Testis (tissue), 2 donors: ENCODE measurements around the gene MTA1.

Experiments
- POLR2A ChIP-seq: fragments of 450-650 bp; IDR thresholded peaks from one replicate; pipeline ENCODE4 v1.6.1; 2017; ENCODE audit warnings: antibody characterized with exemption, mild to moderate bottlenecking, moderate library complexity
- TF ChIP-seq, protein P1 (sequence below), 3 experiments: fragments of 450-650 bp in 2 of 3; fragments of 200-600 bp in 1 of 3; sonication (generic) in 1 of 3; IDR thresholded peaks; one replicate each; pipeline ENCODE4 v1.5.1; 2016 to 2019; ENCODE audit warnings: antibody characterized with exemption in 3 of 3, mild to moderate bottlenecking in 2 of 3, moderate library complexity in 1 of 3

DNA sequence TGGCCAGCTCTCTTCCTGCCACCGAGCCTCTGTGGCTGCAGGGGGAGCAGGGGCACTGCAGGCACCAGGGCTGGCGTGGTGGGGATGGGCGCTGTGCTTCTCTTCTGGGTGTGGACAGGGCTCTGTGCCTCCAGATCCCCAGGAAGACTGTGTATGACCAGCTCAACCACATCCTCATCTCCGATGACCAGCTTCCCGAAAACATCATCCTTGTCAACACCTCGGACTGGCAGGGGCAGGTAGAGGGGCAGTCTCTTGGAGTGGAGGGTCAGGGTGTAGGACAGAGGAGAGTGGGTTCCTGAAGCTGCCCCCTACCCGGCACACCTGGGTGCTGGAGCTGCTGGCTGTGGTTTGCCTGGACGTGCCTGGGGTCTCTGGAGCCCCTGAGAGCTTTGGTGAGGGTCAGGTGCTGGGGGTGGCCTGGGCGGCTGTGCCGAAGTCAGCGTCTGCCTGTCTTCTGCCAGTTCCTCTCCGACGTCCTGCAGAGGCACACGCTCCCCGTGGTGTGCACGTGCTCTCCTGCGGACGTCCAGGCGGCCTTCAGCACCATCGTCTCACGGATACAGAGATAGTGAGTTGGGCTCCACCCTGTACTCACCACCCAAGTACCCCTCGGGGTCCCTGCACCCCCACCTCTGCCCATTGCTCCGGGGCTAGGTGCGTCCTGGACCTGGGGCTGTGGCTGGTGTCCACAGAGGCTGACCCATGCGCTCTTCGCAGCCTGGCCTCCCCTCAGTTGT lies 37.1 kb upstream of the MTA1 start:
- TF ChIP-seq, protein P1, sequence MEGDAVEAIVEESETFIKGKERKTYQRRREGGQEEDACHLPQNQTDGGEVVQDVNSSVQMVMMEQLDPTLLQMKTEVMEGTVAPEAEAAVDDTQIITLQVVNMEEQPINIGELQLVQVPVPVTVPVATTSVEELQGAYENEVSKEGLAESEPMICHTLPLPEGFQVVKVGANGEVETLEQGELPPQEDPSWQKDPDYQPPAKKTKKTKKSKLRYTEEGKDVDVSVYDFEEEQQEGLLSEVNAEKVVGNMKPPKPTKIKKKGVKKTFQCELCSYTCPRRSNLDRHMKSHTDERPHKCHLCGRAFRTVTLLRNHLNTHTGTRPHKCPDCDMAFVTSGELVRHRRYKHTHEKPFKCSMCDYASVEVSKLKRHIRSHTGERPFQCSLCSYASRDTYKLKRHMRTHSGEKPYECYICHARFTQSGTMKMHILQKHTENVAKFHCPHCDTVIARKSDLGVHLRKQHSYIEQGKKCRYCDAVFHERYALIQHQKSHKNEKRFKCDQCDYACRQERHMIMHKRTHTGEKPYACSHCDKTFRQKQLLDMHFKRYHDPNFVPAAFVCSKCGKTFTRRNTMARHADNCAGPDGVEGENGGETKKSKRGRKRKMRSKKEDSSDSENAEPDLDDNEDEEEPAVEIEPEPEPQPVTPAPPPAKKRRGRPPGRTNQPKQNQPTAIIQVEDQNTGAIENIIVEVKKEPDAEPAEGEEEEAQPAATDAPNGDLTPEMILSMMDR (IDR thresholded peaks at IDR 0.05) = no peak
- no peak for TF ChIP-seq POLR2A
